A549 (cell line): Measurements from ENCODE around the gene IFRD2.

Experiments used
- CHD2 ChIP-seq: fragments of 150-350 bp; IDR thresholded peaks from 2 replicates; pipeline ENCODE4 v1.6.1; 2014; ENCODE audit warnings: low read length; ENCODE audit not compliant: partially characterized antibody
- CHD4 ChIP-seq: fragments of 200-600 bp; sonication (generic); IDR thresholded peaks from 2 replicates; pipeline ENCODE4 v1.6.1; 2016; ENCODE audit warnings: antibody characterized with exemption, mild to moderate bottlenecking, borderline replicate concordance
- EP300 ChIP-seq, 2 experiments: fragments of >200 bp; sonication (Bioruptor Twin); formaldehyde crosslinking; IDR thresholded peaks; 2 replicates in 1 of 2; 3 replicates in 1 of 2; pipeline ENCODE4 v1.6.1; 2016 to 2017
- HDAC2 ChIP-seq: fragments of 200-600 bp; sonication (generic); IDR thresholded peaks from 2 replicates; pipeline ENCODE4 v1.6.1; 2016
- JUNB ChIP-seq: fragments of >200 bp; sonication (Bioruptor Twin); formaldehyde crosslinking; IDR thresholded peaks from 2 replicates; pipeline ENCODE4 v1.6.1; 2016
- KDM5A ChIP-seq: fragments of 200-600 bp; sonication (generic); IDR thresholded peaks from 2 replicates; pipeline ENCODE4 v1.6.1; 2016; ENCODE audit warnings: antibody characterized with exemption, mild to moderate bottlenecking
- MAFK ChIP-seq: fragments of 450-650 bp; IDR thresholded peaks from 2 replicates; pipeline ENCODE4 v1.6.1; 2014; ENCODE audit not compliant: partially characterized antibody
- POLR2AphosphoS2 ChIP-seq: conservative IDR thresholded peaks from 2 replicates; pipeline ENCODE4 v1.6.1; 2012; ENCODE audit warnings: low read length, improper control_type of control experiment, inconsistent platforms
- SMC3 ChIP-seq: fragments of >200 bp; sonication (Bioruptor Twin); formaldehyde crosslinking; IDR thresholded peaks from 3 replicates; pipeline ENCODE4 v1.6.1; 2018; ENCODE audit warnings: inconsistent platforms
- TF ChIP-seq, protein P1 (sequence below): fragments of >200 bp; sonication (Bioruptor Twin); formaldehyde crosslinking; IDR thresholded peaks from 3 replicates; pipeline ENCODE4 v1.5.1; 2016
- TF ChIP-seq, protein P2 (sequence below): fragments of 450-650 bp; IDR thresholded peaks from 2 replicates; pipeline ENCODE4 v1.6.1; 2014; ENCODE audit warnings: antibody characterized with exemption
- TF ChIP-seq, protein P3 (sequence below): fragments of 200-600 bp; sonication (generic); IDR thresholded peaks from 2 replicates; pipeline ENCODE4 v1.6.1; 2016; ENCODE audit warnings: antibody characterized with exemption, mild to moderate bottlenecking, moderate library complexity
- TF ChIP-seq, protein P4 (sequence below): fragments of >200 bp; sonication (Bioruptor Twin); formaldehyde crosslinking; IDR thresholded peaks from 3 replicates; pipeline ENCODE4 v1.6.1; 2016

DNA sequence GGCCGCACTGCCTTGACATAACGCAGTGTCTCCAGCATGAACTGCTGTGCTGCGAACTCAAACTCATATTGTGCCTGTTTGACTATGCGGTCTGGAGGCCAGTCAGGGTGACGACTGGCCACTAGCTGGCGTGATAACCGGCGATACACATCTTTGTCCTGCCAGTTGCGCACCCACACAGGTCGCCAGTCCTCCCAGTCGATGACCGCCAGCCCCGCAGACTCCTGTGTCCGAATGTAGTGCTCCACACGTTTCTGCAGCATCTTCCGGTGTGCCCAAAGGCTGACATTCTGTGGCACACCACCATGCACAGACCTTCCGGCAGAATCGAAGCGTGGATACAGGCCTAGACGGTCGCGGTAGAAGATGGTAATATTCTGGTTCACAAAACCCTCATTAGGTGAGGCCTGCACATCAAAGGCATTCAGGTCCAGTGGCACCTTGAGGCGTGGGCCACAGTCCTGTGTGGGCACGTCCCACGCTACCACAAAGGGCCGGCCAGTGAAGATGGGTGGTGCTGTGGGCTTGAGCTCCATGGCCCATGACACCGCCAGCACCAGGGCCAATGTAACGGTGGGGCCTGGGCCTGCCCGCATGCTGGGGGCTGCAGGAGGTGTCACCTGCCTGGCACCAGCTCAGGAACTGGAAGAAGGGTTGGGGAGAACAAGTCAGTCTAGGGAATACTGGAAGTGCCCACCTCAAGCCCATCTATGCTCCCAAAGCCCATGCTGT lies 27.8 kb upstream of the IFRD2 start:
- TF ChIP-seq, protein P1, sequence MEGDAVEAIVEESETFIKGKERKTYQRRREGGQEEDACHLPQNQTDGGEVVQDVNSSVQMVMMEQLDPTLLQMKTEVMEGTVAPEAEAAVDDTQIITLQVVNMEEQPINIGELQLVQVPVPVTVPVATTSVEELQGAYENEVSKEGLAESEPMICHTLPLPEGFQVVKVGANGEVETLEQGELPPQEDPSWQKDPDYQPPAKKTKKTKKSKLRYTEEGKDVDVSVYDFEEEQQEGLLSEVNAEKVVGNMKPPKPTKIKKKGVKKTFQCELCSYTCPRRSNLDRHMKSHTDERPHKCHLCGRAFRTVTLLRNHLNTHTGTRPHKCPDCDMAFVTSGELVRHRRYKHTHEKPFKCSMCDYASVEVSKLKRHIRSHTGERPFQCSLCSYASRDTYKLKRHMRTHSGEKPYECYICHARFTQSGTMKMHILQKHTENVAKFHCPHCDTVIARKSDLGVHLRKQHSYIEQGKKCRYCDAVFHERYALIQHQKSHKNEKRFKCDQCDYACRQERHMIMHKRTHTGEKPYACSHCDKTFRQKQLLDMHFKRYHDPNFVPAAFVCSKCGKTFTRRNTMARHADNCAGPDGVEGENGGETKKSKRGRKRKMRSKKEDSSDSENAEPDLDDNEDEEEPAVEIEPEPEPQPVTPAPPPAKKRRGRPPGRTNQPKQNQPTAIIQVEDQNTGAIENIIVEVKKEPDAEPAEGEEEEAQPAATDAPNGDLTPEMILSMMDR = no peak
- no peak for TF ChIP-seq MAFK
- no peak for TF ChIP-seq CHD4
- no peak for TF ChIP-seq SMC3
- TF ChIP-seq, protein P2, sequence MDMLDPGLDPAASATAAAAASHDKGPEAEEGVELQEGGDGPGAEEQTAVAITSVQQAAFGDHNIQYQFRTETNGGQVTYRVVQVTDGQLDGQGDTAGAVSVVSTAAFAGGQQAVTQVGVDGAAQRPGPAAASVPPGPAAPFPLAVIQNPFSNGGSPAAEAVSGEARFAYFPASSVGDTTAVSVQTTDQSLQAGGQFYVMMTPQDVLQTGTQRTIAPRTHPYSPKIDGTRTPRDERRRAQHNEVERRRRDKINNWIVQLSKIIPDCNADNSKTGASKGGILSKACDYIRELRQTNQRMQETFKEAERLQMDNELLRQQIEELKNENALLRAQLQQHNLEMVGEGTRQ = no peak
- TF ChIP-seq, protein P3, sequence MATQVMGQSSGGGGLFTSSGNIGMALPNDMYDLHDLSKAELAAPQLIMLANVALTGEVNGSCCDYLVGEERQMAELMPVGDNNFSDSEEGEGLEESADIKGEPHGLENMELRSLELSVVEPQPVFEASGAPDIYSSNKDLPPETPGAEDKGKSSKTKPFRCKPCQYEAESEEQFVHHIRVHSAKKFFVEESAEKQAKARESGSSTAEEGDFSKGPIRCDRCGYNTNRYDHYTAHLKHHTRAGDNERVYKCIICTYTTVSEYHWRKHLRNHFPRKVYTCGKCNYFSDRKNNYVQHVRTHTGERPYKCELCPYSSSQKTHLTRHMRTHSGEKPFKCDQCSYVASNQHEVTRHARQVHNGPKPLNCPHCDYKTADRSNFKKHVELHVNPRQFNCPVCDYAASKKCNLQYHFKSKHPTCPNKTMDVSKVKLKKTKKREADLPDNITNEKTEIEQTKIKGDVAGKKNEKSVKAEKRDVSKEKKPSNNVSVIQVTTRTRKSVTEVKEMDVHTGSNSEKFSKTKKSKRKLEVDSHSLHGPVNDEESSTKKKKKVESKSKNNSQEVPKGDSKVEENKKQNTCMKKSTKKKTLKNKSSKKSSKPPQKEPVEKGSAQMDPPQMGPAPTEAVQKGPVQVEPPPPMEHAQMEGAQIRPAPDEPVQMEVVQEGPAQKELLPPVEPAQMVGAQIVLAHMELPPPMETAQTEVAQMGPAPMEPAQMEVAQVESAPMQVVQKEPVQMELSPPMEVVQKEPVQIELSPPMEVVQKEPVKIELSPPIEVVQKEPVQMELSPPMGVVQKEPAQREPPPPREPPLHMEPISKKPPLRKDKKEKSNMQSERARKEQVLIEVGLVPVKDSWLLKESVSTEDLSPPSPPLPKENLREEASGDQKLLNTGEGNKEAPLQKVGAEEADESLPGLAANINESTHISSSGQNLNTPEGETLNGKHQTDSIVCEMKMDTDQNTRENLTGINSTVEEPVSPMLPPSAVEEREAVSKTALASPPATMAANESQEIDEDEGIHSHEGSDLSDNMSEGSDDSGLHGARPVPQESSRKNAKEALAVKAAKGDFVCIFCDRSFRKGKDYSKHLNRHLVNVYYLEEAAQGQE = no peak
- TF ChIP-seq POLR2AphosphoS2 = no peak
- TF ChIP-seq KDM5A = no peak
- no peak for TF ChIP-seq CHD2
- TF ChIP-seq, protein P4, sequence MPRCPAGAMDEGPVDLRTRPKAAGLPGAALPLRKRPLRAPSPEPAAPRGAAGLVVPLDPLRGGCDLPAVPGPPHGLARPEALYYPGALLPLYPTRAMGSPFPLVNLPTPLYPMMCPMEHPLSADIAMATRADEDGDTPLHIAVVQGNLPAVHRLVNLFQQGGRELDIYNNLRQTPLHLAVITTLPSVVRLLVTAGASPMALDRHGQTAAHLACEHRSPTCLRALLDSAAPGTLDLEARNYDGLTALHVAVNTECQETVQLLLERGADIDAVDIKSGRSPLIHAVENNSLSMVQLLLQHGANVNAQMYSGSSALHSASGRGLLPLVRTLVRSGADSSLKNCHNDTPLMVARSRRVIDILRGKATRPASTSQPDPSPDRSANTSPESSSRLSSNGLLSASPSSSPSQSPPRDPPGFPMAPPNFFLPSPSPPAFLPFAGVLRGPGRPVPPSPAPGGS = no peak
- no peak for TF ChIP-seq EP300 (IDR thresholded peaks at IDR 0.05)
- TF ChIP-seq JUNB = no peak
- no peak for TF ChIP-seq HDAC2
